ENCODE results near the gene RAB6B. TPM values are rescaled to one million over a fixed set of nuclear protein-coding genes. Genes with fewer than 3 reads are reported as not detected.

The RAB6B gene
- total RNA-seq, 1 experiment from 2014 or later = 1.4 TPM

DNA sequence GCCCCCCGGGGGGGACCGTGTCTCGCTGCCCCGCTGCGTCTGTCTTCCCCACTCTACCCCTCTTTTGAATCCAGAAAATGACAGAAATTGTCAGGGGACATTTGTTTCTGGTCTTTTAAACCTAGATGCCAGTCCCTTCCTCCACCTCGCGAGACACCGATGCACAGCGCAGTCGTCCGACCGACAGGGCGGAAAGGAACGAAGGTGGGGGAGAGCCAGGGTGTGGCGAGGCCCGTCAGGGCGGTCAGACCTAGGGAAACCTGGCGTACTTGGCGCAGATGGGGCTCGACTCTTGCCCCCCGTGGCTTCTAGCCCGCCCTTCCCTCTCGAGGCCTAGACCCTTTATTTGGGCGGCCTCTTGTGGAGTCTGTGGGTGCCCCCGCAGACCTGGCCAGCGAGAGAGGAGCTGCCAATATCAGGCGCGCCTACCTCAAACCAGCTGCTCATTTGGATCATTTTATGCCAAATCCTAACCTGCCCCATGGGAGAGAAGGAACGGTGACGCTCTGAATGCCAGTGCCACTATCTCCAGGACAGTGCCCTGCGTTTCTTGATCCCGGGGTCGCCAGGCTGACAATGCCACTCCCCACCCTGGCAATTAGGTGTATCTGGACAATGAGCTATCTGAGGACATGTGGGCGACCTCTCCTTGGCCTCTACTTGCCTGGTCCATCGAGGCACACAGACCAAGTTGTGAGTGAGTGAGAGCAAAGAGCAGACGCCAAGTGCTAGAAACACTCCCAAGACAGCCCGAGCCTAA is 500 bp upstream of the RAB6B start:
- DNase-seq (ENCODE audit: low read depth) = no peak

- DNase-seq (ENCODE audit: low read depth) = no peak
These were observed 1.1 kb downstream of the RAB6B start for GRCh38 chr3:133894353-133895207.

- DNase-seq (ENCODE audit: low read depth) = no peak
These were observed 1.9 kb downstream of the RAB6B start for GRCh38 chr3:133893683-133894352.

GRCh38 chr3:133892541-133893231 is 3.0 kb downstream of the RAB6B start:
- DNase-seq (ENCODE audit: low read depth) = no peak

DNA sequence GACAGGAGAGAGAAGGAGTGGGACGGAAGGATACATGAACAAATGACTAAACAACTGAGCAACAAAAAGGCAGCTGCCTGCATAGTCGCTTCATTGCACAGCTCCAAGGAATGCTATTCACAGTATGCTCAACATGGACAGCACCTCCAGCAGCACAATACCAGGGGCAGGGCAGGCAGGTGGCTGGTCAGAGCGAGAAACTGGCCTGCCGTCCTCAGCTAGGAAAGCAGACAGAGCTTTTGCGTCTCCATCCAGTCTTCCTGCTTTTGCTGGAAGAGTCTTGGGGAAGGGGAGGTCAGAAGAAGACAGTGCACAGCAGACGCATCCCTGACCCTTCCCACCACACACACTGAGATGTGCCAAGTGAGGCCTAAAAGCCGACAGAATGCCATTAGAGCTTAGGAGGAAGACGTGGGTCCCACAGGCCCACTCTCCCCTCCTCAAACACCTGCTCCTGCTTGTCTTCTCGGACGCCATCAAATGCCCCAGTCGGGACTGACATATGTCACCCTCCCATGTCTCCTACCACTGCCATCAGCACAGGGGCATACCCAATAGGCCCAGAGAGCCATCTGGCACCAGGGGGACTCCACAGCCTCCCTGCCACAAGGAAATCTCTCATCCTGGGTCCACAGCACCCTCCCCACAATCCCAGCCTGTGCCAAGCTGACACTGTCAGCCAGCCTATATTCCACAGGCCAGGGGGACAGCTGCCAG is 3.9 kb downstream of the RAB6B start:
- no peak for DNase-seq (ENCODE audit: low read depth)

- no peak for DNase-seq (ENCODE audit: low read depth)
These were observed 4.6 kb downstream of the RAB6B start for GRCh38 chr3:133890972-133891644.

DNA sequence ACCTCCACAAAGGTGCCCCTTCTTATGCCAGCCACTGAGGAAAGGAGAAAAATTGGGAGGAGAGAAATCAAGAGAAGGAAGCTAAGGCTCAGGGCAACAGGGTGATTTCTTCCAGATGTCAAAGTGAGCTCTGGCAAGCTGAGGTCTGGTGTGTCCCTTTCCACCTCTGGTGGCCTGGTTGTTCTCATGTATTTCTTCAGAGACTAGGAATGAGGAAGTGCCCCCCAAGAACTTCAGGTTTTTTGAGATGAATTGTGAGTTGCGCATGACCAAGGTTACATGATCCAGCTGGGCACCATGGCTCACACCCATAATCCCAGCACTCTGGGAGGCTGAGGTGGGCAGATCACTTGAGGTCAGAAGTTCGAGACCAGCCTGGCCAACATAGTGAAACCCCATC is 5.6 kb downstream of the RAB6B start:
- no peak for DNase-seq (ENCODE audit: low read depth)

- DNase-seq (ENCODE audit: low read depth) = no peak
These were observed 6.8 kb downstream of the RAB6B start for GRCh38 chr3:133888726-133889340.

DNA sequence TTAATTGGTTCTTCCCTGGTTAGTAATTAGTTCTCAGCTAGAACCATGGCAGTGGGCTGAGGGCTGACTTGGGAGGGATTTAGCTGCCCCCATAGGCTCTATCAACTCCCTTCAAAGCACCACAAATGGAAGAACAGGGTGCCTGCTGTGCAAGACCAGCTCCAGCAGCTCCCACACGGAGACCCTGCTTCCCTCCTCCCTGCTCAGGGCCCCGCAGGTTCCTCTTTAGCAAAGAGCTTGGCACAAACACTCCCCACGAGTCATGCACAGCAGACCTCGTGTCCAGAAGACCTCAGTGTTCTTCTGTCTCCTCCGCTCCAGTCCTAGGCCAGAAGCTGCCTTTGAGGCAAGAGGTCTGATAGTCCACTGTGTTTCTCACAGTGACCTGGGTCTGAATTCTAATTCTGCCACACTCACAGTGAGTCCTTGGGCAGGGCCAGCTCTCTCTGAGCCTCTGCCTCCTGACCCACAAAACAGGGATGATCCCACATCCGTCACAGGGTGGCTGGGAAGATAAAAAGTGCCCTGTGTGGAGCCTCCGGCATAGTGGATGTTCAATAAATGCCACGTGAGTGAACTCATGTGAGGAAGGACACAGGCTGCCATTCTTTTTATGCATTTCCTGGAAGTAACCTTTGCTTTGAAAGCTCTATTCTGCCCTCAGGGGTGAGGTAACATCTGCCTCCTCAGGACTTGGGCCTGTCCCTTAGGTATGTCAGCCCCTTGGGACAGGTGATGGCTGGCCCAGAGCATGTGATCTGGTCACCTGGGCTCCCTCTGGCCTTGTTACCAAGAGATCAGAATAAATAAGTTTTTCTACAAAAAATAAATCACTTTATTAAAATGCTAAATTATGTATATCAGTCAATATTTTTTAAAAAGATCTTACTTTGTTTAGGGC is 7.6 kb downstream of the RAB6B start:
- no peak for DNase-seq (ENCODE audit: low read depth)

- no peak for DNase-seq (ENCODE audit: low read depth)
These were observed 8.4 kb downstream of the RAB6B start for GRCh38 chr3:133887074-133887802.

DNA sequence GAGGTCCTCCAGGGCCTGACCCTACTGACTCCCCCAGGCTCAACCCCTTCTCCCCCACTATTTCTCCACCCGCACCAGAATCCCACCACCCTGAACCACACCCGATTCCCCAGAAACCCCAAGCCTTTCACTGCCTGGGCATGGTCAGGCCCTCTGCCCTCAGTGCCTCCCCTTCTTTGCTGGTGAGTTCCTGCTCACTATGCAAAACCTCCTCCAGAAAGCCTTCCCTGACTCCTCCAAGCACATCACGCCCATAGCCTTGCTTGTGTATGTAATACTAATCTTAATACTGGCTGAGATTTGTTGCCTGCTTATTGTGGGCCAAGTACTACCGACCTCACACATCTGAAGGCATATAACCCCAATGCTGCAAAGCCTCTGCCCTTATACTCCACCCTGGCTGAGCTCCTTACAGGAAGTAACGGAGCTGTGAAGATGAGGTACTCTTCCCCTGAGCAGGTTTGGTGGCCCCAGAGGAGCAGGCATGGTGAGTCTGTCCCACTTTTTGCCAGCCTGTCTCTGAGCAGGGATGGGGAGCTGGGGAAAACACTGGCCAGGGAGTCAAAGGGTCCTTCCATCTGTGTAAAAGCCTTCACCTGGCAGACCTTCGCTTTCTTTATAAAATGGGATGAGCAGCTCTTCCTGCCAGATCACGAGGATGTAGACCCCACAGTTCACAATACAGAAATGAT is 9.5 kb downstream of the RAB6B start:
- DNase-seq (ENCODE audit: low read depth) = no peak

DNA sequence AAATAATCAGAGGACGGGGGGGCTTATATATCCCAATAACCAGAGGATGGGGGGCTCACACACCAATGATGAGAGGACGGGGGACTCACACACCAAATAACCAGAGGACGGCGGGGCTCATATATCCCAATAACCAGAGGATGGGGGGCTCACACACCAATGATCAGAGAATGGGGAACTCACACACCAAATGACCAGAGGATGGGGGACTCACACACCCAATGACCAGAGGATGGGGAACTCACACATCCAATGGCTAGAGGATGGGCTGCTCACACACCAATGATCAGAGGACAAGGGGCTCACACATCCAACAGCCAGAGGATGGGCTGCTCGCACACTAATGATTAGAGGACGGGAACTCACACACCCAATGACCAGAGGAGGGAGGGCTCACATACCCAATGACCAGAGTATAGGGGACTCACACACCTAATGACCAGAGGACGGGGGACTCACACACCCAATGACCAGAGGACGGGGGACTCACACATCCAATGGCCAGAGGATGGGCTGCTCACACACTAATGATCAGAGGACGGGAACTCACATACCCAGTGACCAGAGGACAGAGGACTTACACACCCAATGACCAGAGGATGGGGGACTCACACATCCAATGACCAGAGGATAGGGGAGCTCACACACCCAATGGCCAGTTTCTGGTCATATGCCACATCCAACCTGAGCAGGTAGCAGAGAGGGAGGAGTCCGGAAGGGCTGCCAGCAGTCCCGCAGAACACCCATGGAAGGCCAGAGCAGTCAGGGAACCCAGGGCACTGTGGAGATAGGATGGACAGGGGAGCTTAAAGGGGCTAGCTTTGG is 10.6 kb downstream of the RAB6B start:
- DNase-seq (ENCODE audit: low read depth) = no peak

DNA sequence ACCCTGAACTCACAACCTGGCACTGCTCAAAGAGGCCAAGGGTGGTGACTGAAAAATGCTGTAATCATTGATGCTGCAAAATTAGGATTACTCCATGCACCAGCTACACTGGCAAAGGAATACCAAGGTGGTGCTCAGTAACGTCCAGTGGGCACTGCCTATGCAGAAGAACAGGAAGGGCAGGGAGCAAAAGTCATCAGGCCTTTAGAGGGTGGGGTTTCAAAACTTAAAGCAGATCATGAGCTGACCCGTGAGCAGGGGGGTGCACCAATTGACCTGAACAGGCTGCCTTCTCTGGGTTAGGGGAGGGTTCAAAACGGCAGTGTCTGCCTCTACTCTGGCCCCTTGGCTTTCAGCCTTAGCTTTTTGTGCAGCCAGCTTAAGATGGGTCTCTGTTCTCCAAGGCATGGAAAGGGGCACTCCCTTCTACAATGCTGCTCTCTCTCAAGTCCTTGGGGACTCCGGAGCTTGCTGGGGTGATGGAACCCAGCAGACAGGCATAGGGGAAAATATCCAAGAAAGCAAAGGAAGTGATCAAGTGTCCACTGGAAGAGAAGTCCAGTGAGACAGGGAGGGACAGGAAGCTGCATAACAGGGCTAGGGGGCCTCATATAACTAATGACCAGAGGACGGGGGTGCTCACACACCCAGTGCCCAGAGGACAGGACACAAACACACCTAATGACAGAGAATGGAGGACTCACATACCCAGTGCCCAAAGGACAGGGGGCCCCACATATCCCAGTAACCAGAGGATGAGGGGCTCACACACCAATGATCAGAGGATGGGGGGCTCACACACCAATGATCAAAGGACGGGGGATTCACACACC is 11.4 kb downstream of the RAB6B start:
- no peak for DNase-seq (ENCODE audit: low read depth)

DNA sequence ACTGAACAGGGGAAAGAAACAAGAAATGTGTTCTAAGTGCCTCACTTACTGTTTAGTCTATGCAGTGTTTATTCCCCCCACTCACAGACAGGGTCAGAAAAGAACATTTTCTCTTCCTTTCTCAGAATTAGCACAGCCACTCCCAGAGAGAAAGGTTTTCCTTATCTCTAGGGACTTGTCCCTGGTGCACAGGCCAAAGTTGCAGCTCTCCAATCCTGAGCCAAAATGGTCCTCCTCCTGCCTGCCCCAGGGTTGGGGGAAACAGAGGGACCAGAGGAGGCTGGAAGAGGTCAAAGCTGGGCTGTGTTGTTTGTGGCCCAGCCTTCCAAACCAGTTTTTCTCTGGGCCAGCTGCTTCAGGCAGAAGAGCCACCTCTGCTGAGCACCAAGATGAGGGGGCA is 12.0 kb downstream of the RAB6B start:
- no peak for DNase-seq (ENCODE audit: low read depth)

DNA sequence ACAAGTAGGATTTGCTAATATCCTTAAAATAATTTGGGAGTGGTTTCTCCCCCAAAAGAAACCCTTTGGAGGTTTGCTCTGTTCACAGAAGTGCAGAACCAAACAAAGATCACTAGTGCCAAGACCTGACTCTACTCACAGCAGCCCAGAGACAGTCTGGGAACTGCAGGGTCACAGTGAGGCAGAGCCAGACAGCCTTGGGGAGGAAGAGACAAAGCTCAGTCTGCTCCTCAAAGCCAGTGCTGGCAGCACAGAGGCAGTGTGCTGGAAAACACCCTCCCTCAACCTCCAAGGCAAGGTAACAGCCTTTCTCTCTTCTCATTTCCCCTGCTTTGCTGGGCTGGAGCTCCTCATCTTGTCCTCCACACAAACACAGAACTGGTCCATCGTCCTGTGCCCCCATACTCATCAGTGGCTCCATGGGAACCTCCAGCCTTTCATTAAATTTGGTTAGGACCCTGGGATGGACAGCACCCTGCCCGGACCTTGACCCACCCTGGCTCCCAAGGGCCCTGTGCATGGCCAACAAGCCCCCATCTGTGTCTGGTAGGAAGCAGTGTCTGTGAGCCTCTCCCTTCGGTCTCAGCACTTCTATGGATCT is 12.6 kb downstream of the RAB6B start:
- DNase-seq (ENCODE audit: low read depth) = no peak
